GM12878 (cell line): ENCODE results near the gene SLC25A44. TPM values are rescaled to one million over a fixed set of nuclear protein-coding genes. Genes with fewer than 3 reads are reported as not detected.

ENCODE experiments used
- ATAC-seq: fragments of 200-7000 bp; cut with Tn5 transposase; 3 replicates; pipeline ENCODE4 v1.9.1; 2020; ENCODE audit warnings: mild to moderate bottlenecking, moderate library complexity
- BruUV-seq: library from RNA; stranded (reverse); fragments of 400-500 nt; replicated peaks from 2 replicates; lab custom pipeline; 2021; lab: Mats Ljungman, UMichigan
- CTCF ChIA-PET: fragments of 300-600 bp; sonication (Branson Sonifier 250); formaldehyde crosslinking; extraction: SDS; loops from one replicate; lab custom pipeline; 2021; ENCODE audit warnings: inconsistent platforms; lab: Yijun Ruan, JAX
- POLR2A ChIA-PET: fragments of 350-600 bp; formaldehyde crosslinking; extraction: SDS; loops from one replicate; lab custom pipeline; 2021; ENCODE audit warnings: inconsistent platforms; lab: Charles Lee
- RAD21 ChIA-PET: fragments of 300-600 bp; sonication (Branson Sonifier 250); formaldehyde crosslinking; loops from one replicate; lab custom pipeline; 2023; ENCODE audit warnings: antibody characterized with exemption; ENCODE audit not compliant: unreplicated experiment; lab: Charles Lee
- SMC1A ChIA-PET: fragments of 300-600 bp; sonication (Branson Sonifier 250); formaldehyde crosslinking; loops from one replicate; lab custom pipeline; 2023; ENCODE audit not compliant: unreplicated experiment, uncharacterized antibody; lab: Charles Lee
- DNase-seq: peaks from one replicate; pipeline ENCODE4 v3.0.0-alpha.2; 2011; ENCODE audit warnings: low read depth, low spot score
- FAIRE-seq: peaks from 3 replicates; lab custom pipeline; 2011; peaks lifted over from hg19 to GRCh38; lab: Jason Lieb, UNC
- H2AFZ ChIP-seq: 2 replicates; pipeline ENCODE4 v1.6.0; 2011; ENCODE audit warnings: low read depth, low read length, control low read depth; ENCODE audit not compliant: control insufficient read depth
- H3K27ac ChIP-seq: 2 replicates; pipeline ENCODE4 v1.5.1; 2011; ENCODE audit warnings: control low read depth; ENCODE audit not compliant: control insufficient read depth, insufficient read depth
- H3K27me3 ChIP-seq, 2 experiments: replicated peaks in 1 of 2; 2 replicates each; pipeline versions ENCODE4 v1.6.0 to v1.6.1; 2011; ENCODE audit warnings: low read length in 1 of 2; ENCODE audit not compliant: control insufficient read depth in 2 of 2, insufficient read depth in 2 of 2
- H3K36me3 ChIP-seq, 2 experiments: 2 replicates each; pipeline ENCODE4 v1.5.1; 2011; ENCODE audit warnings: low read length in 1 of 2; ENCODE audit not compliant: control insufficient read depth in 2 of 2, insufficient read depth in 2 of 2
- H3K4me1 ChIP-seq: 2 replicates; pipeline ENCODE4 v1.6.1; 2011; ENCODE audit warnings: mild to moderate bottlenecking, low read length, moderate library complexity, mixed read lengths; ENCODE audit not compliant: control insufficient read depth, insufficient read depth
- H3K4me2 ChIP-seq: 2 replicates; pipeline ENCODE4 v1.6.0; 2011; ENCODE audit warnings: control low read depth; ENCODE audit not compliant: control insufficient read depth, insufficient read depth
- H3K4me3 ChIP-seq: fragments of 200-600 bp; sonication (generic); 2 replicates; pipeline ENCODE4 v1.5.1; 2016
- H3K79me2 ChIP-seq: 2 replicates; pipeline ENCODE4 v1.6.0; 2011; ENCODE audit warnings: low read length; ENCODE audit not compliant: control insufficient read depth, insufficient read depth
- H3K9ac ChIP-seq: 2 replicates; pipeline ENCODE4 v1.8.0; 2011; ENCODE audit warnings: low read length, control low read depth, mixed read lengths; ENCODE audit not compliant: control insufficient read depth, insufficient read depth
- H3K9me3 ChIP-seq: replicated peaks from 3 replicates; pipeline ENCODE4 v1.5.1; 2011; ENCODE audit warnings: mild to moderate bottlenecking, low read length; ENCODE audit not compliant: control insufficient read depth, insufficient read depth
- H4K20me1 ChIP-seq: 2 replicates; pipeline ENCODE4 v1.6.0; 2011; ENCODE audit not compliant: control insufficient read depth, insufficient read depth
- CEBPB ChIP-seq, 2 experiments: fragments of 150-350 bp in 1 of 2; IDR thresholded peaks; 2 replicates each; pipeline ENCODE4 v1.6.1; 2012 to 2014; ENCODE audit warnings: low read depth in 2 of 2, low read length in 2 of 2, borderline replicate concordance in 1 of 2, inconsistent platforms in 1 of 2
- CHD4 ChIP-seq: fragments of 200-600 bp; sonication (generic); IDR thresholded peaks from 2 replicates; pipeline ENCODE4 v1.6.1; 2016; ENCODE audit warnings: mild to moderate bottlenecking
- EGR1 ChIP-seq, 2 experiments: IDR thresholded peaks; 1 replicate in 1 of 2; 2 replicates in 1 of 2; pipeline ENCODE4 v1.6.1; 2011 to 2012; ENCODE audit warnings: low read depth in 2 of 2, low read length in 2 of 2, borderline replicate concordance in 1 of 2, mild to moderate bottlenecking in 1 of 2, moderate library complexity in 1 of 2
- IKZF2 ChIP-seq, 2 experiments: fragments of 450-650 bp; IDR thresholded peaks; 2 replicates each; pipeline ENCODE4 v1.6.1; 2017; ENCODE audit warnings: mild to moderate bottlenecking in 2 of 2, moderate library complexity in 2 of 2
- KLF5 ChIP-seq: fragments of 450-650 bp; IDR thresholded peaks from 2 replicates; pipeline ENCODE4 v1.6.1; 2014; ENCODE audit warnings: mild to moderate bottlenecking; ENCODE audit not compliant: partially characterized antibody
- NFIC ChIP-seq: IDR thresholded peaks from 2 replicates; pipeline ENCODE4 v1.6.1; 2012; ENCODE audit warnings: low read depth, mild to moderate bottlenecking, inconsistent platforms, low read length, moderate library complexity
- NR2C2 ChIP-seq: IDR thresholded peaks from 2 replicates; pipeline ENCODE4 v1.6.1; 2011; ENCODE audit warnings: borderline replicate concordance, low read depth; ENCODE audit not compliant: control insufficient read depth, insufficient read length
- PML ChIP-seq: IDR thresholded peaks from 2 replicates; pipeline ENCODE4 v1.6.1; 2012; ENCODE audit warnings: low read length, inconsistent platforms
- POLR2A ChIP-seq: IDR thresholded peaks from 2 replicates; pipeline ENCODE4 v1.6.1; 2011; ENCODE audit warnings: low read depth, mild to moderate bottlenecking, low read length
- SP1 ChIP-seq: IDR thresholded peaks from one replicate; pipeline ENCODE4 v1.6.1; 2011; ENCODE audit warnings: low read depth, low read length
- TBL1XR1 ChIP-seq: IDR thresholded peaks from 2 replicates; pipeline ENCODE4 v1.6.1; 2012; ENCODE audit warnings: low read depth, low read length, improper control_type of control experiment
- TCF7 ChIP-seq: IDR thresholded peaks from 2 replicates; pipeline ENCODE4 v1.6.1; 2014; ENCODE audit warnings: antibody characterized with exemption, borderline replicate concordance
- YBX1 ChIP-seq: fragments of 450-650 bp; IDR thresholded peaks from 2 replicates; pipeline ENCODE4 v1.6.1; 2016; ENCODE audit warnings: antibody characterized with exemption
- WGBS: methylation state at CpG from one replicate; pipeline ENCODE4 v1.1.6; 2016; ENCODE audit warnings: low lambda C conversion rate; ENCODE audit not compliant: insufficient replicate concordance, insufficient coverage; ENCODE audit errors: missing lambda C conversion rate; 5-methylcytosine and 5-hydroxymethylcytosine counted together
- in situ Hi-C: fragments of 300-500 bp; cut with MboI; formaldehyde crosslinking; loops from 9 replicates; pipeline ENCODE4 v1.14.3; 2018; ENCODE audit warnings: mixed read lengths
- intact Hi-C: fragments of 100-400 bp; cut with micrococcal nuclease; formaldehyde crosslinking; loops from one replicate; pipeline ENCODE4 v1.14.2; 2022; ENCODE audit not compliant: unreplicated experiment
- polyA plus RNA-seq, 11 experiments: library from polyadenylated mRNA; depleted of rRNA in 4 of 11; unstranded in 6 of 11; stranded (reverse) in 5 of 11; fragments of >200 nt; fragmentation: Nextera tagmentation in 4 of 11; fragmentation: Illumina TruSeq in 1 of 11; extraction: Ambion mirVana in 4 of 11; extraction: Trizol in 1 of 11; gene quantifications; 1 replicate in 1 of 11; 2 replicates in 10 of 11; pipeline versions ENCODE4 v1.2.1 to v1.2.3, GENCODE V29; 2011 to 2016; ENCODE audit warnings: inconsistent platforms in 2 of 11, missing spikeins in 2 of 11, low read depth in 1 of 11
- total RNA-seq, 4 experiments: library from RNA; depleted of rRNA in 3 of 4; stranded (reverse); fragments of >200 nt in 3 of 4; fragmentation: Illumina TruSeq in 1 of 4; extraction: Trizol in 1 of 4; gene quantifications; 2 replicates each; pipeline versions ENCODE4 v1.2.1 to v1.2.3, GENCODE V29; 2013 to 2021
- TF ChIP-seq, protein P1 (sequence below): fragments of 450-650 bp; formaldehyde crosslinking; IDR thresholded peaks from 2 replicates; pipeline ENCODE4 v1.4.0; 2020; ENCODE audit warnings: mild to moderate bottlenecking, moderate library complexity
- TF ChIP-seq, protein P2 (sequence below): fragments of 450-650 bp; IDR thresholded peaks from 2 replicates; pipeline ENCODE4 v1.6.1; 2018; ENCODE audit warnings: mild to moderate bottlenecking, low read depth, moderate library complexity; ENCODE audit not compliant: partially characterized antibody
- TF ChIP-seq, protein P3 (sequence below): IDR thresholded peaks from 2 replicates; pipeline ENCODE4 v1.6.1; 2012; ENCODE audit warnings: low read depth, low read length, improper control_type of control experiment

The SLC25A44 gene
- total and polyA plus RNA-seq, 10 of the 15 experiments (the other 5 are each of a cell fraction or from before 2014, with no cell fraction given), result 7.1 to 43.3 (median 30.4) TPM

DNA sequence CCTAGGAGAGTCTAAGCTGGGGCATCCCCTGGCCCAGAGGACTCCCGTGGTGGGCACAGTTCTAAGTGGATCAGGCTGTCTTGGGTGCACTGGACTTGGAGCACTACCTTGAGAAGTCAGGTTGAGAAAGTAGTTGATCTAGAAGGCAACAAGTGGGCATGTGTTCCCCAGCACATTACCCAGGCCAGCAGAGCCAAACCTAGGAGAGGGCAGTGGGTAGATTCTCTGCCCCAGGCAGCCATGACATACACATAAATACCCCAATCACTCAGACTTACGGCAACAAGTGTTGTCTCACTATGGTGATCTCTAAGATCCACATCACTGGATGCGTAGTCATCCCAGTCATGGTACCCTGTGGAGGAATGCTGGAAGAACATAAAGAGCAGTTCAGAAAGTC, 17.3 kb downstream of the SLC25A44 start:
- no peaks in the 10 kb centered on the region for H3K27me3 ChIP-seq
- no peak overlapping the region for H3K4me2 ChIP-seq
- in situ Hi-C loops (no loop called here), intact Hi-C loops (no loop called here)
- POLR2A ChIA-PET, result interaction anchor here (0.6 to 8.2 kb wide), 2 partner anchors 12 to 47 kb away, joined by 6 to 139 read pairs; partner anchors contain the start of gene SLC25A44
- CTCF ChIA-PET, result interaction anchor here (0.8 kb wide), 1 partner anchor 10 kb away, joined by 4 read pairs; no protein-coding TSS in a partner anchor
- no peak overlapping the region for H3K27ac ChIP-seq
- H3K79me2 ChIP-seq, result peaks cover 17% of the 10 kb centered on the region
- no peaks in the 10 kb centered on the region for H4K20me1 ChIP-seq
- H3K9ac ChIP-seq, result no peak overlapping the region
- 84% methylated on average over 3 of the region's 3 CpGs for WGBS
- SMC1A ChIA-PET, result interaction anchor here (1.6 to 4.7 kb wide), 3 partner anchors 12 to 17 kb away, joined by 3 to 50 read pairs (median 10); partner anchors contain the start of gene SLC25A44
- no TSS peak for BruUV-seq
- H3K9me3 ChIP-seq, result no peaks in the 10 kb centered on the region
- H3K36me3 ChIP-seq, result peaks cover 14 to 16% of the 10 kb centered on the region in 2 experiments
- H3K4me3 ChIP-seq, result no peak overlapping the region
- no peak overlapping the region for H2AFZ ChIP-seq
- FAIRE-seq (no peak), DNase-seq (no peak), ATAC-seq (no peak)
- H3K4me1 ChIP-seq, result peaks cover 5% of the 10 kb centered on the region
- RAD21 ChIA-PET, result interaction anchor here (6.0 kb wide), 1 partner anchor 12 kb away, joined by 65 read pairs; no protein-coding TSS in a partner anchor
- TF ChIP-seq TBL1XR1 (no peak), NFIC (no peak), PML (no peak), IKZF2 (IDR thresholded peaks at IDR 0.05) (no peak), TCF7 (no peak), EGR1 (IDR thresholded peaks at IDR 0.05; ENCODE audit: borderline replicate concordance in 1 of 2, low read depth in 2 of 2, low read length in 2 of 2) (no peak), SP1 (no peak), CHD4 (no peak), KLF5 (no peak), NR2C2 (no peak), YBX1 (no peak), POLR2A (no peak), CEBPB (IDR thresholded peaks at IDR 0.05; ENCODE audit: borderline replicate concordance in 1 of 2, low read depth in 2 of 2, low read length in 2 of 2) (no peak)
- TF ChIP-seq, protein P1, sequence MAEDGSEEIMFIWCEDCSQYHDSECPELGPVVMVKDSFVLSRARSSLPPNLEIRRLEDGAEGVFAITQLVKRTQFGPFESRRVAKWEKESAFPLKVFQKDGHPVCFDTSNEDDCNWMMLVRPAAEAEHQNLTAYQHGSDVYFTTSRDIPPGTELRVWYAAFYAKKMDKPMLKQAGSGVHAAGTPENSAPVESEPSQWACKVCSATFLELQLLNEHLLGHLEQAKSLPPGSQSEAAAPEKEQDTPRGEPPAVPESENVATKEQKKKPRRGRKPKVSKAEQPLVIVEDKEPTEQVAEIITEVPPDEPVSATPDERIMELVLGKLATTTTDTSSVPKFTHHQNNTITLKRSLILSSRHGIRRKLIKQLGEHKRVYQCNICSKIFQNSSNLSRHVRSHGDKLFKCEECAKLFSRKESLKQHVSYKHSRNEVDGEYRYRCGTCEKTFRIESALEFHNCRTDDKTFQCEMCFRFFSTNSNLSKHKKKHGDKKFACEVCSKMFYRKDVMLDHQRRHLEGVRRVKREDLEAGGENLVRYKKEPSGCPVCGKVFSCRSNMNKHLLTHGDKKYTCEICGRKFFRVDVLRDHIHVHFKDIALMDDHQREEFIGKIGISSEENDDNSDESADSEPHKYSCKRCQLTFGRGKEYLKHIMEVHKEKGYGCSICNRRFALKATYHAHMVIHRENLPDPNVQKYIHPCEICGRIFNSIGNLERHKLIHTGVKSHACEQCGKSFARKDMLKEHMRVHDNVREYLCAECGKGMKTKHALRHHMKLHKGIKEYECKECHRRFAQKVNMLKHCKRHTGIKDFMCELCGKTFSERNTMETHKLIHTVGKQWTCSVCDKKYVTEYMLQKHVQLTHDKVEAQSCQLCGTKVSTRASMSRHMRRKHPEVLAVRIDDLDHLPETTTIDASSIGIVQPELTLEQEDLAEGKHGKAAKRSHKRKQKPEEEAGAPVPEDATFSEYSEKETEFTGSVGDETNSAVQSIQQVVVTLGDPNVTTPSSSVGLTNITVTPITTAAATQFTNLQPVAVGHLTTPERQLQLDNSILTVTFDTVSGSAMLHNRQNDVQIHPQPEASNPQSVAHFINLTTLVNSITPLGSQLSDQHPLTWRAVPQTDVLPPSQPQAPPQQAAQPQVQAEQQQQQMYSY (CRISPR knock-in tag), result no peak
- TF ChIP-seq, protein P2, sequence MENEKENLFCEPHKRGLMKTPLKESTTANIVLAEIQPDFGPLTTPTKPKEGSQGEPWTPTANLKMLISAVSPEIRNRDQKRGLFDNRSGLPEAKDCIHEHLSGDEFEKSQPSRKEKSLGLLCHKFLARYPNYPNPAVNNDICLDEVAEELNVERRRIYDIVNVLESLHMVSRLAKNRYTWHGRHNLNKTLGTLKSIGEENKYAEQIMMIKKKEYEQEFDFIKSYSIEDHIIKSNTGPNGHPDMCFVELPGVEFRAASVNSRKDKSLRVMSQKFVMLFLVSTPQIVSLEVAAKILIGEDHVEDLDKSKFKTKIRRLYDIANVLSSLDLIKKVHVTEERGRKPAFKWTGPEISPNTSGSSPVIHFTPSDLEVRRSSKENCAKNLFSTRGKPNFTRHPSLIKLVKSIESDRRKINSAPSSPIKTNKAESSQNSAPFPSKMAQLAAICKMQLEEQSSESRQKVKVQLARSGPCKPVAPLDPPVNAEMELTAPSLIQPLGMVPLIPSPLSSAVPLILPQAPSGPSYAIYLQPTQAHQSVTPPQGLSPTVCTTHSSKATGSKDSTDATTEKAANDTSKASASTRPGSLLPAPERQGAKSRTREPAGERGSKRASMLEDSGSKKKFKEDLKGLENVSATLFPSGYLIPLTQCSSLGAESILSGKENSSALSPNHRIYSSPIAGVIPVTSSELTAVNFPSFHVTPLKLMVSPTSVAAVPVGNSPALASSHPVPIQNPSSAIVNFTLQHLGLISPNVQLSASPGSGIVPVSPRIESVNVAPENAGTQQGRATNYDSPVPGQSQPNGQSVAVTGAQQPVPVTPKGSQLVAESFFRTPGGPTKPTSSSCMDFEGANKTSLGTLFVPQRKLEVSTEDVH, result no peak
- TF ChIP-seq, protein P3, sequence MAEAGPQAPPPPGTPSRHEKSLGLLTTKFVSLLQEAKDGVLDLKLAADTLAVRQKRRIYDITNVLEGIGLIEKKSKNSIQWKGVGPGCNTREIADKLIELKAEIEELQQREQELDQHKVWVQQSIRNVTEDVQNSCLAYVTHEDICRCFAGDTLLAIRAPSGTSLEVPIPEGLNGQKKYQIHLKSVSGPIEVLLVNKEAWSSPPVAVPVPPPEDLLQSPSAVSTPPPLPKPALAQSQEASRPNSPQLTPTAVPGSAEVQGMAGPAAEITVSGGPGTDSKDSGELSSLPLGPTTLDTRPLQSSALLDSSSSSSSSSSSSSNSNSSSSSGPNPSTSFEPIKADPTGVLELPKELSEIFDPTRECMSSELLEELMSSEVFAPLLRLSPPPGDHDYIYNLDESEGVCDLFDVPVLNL, result no peak
